ENCODE measurements around the gene SORCS2.

Gene SORCS2

DNA sequence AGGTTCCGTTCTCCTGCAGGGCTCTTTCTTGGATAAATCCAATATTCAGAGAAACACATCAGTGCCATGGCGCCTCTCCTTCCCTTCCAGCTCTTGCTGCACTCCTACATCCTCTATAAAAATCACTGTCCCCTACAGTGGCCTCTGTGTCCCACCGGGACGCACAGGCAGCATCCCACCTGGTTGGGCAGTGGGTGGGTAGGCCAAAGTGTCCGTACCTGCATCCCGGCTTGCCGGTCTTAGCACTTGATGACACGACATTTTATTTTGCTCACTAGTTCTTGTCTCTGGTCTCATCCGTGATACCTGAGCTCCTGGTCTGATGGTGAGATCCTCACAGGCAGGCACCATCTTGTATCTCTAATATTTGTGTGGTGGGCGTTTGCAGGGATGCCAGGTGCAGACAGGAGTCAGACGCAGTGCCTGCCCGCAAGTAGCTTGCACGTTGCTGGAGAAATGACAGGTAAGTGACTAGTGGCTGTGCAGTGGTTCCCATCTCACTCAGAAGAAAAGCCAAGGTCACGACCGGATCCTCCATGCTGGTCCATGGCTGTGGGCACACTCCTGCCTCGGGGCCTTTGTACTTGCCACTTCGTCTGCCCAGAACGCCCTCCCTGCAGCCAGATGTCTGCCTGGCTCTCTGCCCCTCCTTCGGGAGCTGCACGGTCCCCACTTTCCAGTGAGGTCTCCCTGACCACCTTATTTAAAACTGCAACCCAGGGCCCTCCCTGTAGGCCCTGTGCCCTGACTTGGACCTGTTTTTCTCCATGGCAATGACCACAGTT lies 109.7 kb downstream of the SORCS2 start:
- TF ChIP-seq EGR1 (IDR thresholded peaks at IDR 0.05) (no peak), CEBPB (IDR thresholded peaks at IDR 0.05) (no peak), TCF12 (IDR thresholded peaks at IDR 0.05; ENCODE audit: low read depth) (no peak), YY1 (IDR thresholded peaks at IDR 0.05; ENCODE audit: low read depth) (no peak), NFIC (IDR thresholded peaks at IDR 0.05) (no peak), EP300 (IDR thresholded peaks at IDR 0.05; ENCODE audit: borderline replicate concordance) (no peak), ZBTB7A (IDR thresholded peaks at IDR 0.05; ENCODE audit: low read depth) (no peak), TAF1 (IDR thresholded peaks at IDR 0.05; ENCODE audit: low read depth) (no peak)
- TF ChIP-seq, protein P1, sequence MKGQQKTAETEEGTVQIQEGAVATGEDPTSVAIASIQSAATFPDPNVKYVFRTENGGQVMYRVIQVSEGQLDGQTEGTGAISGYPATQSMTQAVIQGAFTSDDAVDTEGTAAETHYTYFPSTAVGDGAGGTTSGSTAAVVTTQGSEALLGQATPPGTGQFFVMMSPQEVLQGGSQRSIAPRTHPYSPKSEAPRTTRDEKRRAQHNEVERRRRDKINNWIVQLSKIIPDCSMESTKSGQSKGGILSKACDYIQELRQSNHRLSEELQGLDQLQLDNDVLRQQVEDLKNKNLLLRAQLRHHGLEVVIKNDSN (IDR thresholded peaks at IDR 0.05), result no peak
- TF ChIP-seq, protein P2, sequence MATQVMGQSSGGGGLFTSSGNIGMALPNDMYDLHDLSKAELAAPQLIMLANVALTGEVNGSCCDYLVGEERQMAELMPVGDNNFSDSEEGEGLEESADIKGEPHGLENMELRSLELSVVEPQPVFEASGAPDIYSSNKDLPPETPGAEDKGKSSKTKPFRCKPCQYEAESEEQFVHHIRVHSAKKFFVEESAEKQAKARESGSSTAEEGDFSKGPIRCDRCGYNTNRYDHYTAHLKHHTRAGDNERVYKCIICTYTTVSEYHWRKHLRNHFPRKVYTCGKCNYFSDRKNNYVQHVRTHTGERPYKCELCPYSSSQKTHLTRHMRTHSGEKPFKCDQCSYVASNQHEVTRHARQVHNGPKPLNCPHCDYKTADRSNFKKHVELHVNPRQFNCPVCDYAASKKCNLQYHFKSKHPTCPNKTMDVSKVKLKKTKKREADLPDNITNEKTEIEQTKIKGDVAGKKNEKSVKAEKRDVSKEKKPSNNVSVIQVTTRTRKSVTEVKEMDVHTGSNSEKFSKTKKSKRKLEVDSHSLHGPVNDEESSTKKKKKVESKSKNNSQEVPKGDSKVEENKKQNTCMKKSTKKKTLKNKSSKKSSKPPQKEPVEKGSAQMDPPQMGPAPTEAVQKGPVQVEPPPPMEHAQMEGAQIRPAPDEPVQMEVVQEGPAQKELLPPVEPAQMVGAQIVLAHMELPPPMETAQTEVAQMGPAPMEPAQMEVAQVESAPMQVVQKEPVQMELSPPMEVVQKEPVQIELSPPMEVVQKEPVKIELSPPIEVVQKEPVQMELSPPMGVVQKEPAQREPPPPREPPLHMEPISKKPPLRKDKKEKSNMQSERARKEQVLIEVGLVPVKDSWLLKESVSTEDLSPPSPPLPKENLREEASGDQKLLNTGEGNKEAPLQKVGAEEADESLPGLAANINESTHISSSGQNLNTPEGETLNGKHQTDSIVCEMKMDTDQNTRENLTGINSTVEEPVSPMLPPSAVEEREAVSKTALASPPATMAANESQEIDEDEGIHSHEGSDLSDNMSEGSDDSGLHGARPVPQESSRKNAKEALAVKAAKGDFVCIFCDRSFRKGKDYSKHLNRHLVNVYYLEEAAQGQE (IDR thresholded peaks at IDR 0.05; ENCODE audit: low read depth), result no peak

DNA sequence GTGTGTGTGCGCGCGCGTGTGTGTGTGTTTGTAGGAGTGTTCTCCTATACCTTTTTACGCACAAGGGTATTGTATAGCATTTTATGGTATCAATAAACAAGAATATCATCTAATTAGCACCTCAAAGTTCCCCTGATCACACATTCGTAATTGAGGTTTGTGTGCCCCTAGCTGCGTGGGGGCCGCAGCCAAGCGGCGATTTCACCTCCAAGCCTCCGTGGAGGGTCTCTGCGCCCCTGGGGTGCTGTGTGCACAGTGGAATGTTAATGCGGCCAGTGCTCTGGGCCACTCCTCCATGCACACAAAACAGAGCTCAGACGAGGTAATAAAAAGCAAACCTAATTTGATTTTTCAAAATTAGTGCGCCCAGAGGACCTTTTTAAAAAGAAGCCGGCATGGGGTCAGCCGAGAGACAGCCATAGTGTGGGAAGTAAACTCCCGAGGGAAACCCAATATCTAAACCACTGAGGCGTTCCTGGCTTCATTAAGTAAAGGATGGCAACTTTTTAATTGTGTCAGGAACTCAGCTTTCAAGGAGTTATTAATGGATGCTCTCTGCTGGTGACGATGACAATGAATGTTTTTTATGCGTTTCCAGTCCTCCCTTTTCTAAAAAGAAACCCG lies 110.6 kb downstream of the SORCS2 start:
- TF ChIP-seq, protein P3, sequence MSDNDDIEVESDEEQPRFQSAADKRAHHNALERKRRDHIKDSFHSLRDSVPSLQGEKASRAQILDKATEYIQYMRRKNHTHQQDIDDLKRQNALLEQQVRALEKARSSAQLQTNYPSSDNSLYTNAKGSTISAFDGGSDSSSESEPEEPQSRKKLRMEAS (IDR thresholded peaks at IDR 0.05), result no peak
- no peak for TF ChIP-seq ZBTB7A (IDR thresholded peaks at IDR 0.05; ENCODE audit: low read depth)
- TF ChIP-seq TAF1 (IDR thresholded peaks at IDR 0.05; ENCODE audit: low read depth), result no peak
- no peak for TF ChIP-seq EGR1 (IDR thresholded peaks at IDR 0.05)
- TF ChIP-seq, protein P1 (IDR thresholded peaks at IDR 0.05), result no peak
- TF ChIP-seq TEAD4 (IDR thresholded peaks at IDR 0.05), result no peak
- no peak for TF ChIP-seq NFIC (IDR thresholded peaks at IDR 0.05)
- TF ChIP-seq RAD21 (IDR thresholded peaks at IDR 0.05; ENCODE audit: low read depth), result no peak
- no peak for TF ChIP-seq FOXM1 (IDR thresholded peaks at IDR 0.05; ENCODE audit: borderline replicate concordance, low read depth)
- no peak for TF ChIP-seq EP300 (IDR thresholded peaks at IDR 0.05; ENCODE audit: borderline replicate concordance)

DNA sequence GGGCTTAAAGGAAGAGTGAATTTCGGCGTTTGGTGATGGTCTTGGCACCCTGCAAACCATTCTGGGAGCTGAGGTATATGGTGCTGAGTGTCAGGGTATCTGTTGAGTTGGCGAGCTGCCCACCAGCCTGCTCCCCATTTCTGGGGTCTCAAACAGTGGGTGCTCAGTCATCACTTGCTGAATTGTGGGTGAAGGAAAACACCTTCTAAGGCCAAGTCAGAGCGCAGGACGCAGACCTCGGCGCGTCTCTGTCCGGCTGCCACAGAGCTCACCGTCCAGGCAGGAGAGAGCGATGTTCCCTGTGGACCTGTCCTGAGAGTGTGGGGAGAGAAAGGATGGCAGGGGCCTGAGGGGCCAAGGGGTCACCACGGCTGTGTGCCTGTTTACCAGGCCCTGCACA lies 111.2 kb downstream of the SORCS2 start:
- no peak for TF ChIP-seq TAF1 (IDR thresholded peaks at IDR 0.05; ENCODE audit: low read depth)
- no peak for TF ChIP-seq EP300 (IDR thresholded peaks at IDR 0.05; ENCODE audit: borderline replicate concordance)
- TF ChIP-seq CREB1 (IDR thresholded peaks at IDR 0.05; ENCODE audit: low read depth), result no peak
- no peak for TF ChIP-seq YY1 (IDR thresholded peaks at IDR 0.05; ENCODE audit: low read depth)
- TF ChIP-seq TEAD4 (IDR thresholded peaks at IDR 0.05), result no peak
- no peak for TF ChIP-seq EGR1 (IDR thresholded peaks at IDR 0.05)
- TF ChIP-seq FOXM1 (IDR thresholded peaks at IDR 0.05; ENCODE audit: borderline replicate concordance, low read depth), result no peak
- no peak for TF ChIP-seq NFIC (IDR thresholded peaks at IDR 0.05)
- TF ChIP-seq TCF12 (IDR thresholded peaks at IDR 0.05; ENCODE audit: low read depth), result no peak
- TF ChIP-seq CEBPB (IDR thresholded peaks at IDR 0.05), result no peak
- TF ChIP-seq ZBTB7A (IDR thresholded peaks at IDR 0.05; ENCODE audit: low read depth), result no peak
- TF ChIP-seq RAD21 (IDR thresholded peaks at IDR 0.05; ENCODE audit: low read depth), result no peak
- TF ChIP-seq, protein P2 (IDR thresholded peaks at IDR 0.05; ENCODE audit: low read depth), result no peak
- TF ChIP-seq, protein P1 (IDR thresholded peaks at IDR 0.05), result no peak
- TF ChIP-seq, protein P3 (IDR thresholded peaks at IDR 0.05), result no peak

DNA sequence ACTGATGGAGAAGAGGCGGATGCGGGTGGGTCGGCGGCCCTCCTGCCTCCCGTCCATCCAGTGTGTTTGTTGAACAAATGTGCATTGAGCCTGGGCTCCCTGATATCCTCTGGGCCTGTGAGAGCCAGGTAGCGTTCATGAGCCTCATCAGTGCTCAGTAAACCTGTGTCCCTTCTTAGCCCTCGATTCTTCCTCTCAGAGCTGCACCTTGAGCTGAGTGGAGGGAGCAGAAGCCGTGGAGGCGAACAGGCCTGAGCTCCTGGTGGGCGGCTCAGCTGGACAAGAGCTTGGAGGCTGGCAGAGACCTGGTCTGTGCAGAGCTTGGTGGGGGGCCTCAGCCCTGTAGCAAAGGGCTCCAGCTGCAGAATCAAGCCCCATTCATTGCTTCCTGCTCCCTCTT lies 112.1 kb downstream of the SORCS2 start:
- TF ChIP-seq ZBTB7A (IDR thresholded peaks at IDR 0.05; ENCODE audit: low read depth) (no peak), TAF1 (IDR thresholded peaks at IDR 0.05; ENCODE audit: low read depth) (no peak), CREB1 (IDR thresholded peaks at IDR 0.05; ENCODE audit: low read depth) (no peak), TCF12 (IDR thresholded peaks at IDR 0.05; ENCODE audit: low read depth) (no peak), EP300 (IDR thresholded peaks at IDR 0.05; ENCODE audit: borderline replicate concordance) (no peak), NFIC (IDR thresholded peaks at IDR 0.05) (no peak), CEBPB (IDR thresholded peaks at IDR 0.05) (no peak), TEAD4 (IDR thresholded peaks at IDR 0.05) (no peak), YY1 (IDR thresholded peaks at IDR 0.05; ENCODE audit: low read depth) (no peak), FOXM1 (IDR thresholded peaks at IDR 0.05; ENCODE audit: borderline replicate concordance, low read depth) (no peak), RAD21 (IDR thresholded peaks at IDR 0.05; ENCODE audit: low read depth) (no peak), EGR1 (IDR thresholded peaks at IDR 0.05) (no peak)
- TF ChIP-seq, protein P3 (IDR thresholded peaks at IDR 0.05), result no peak
- TF ChIP-seq, protein P2 (IDR thresholded peaks at IDR 0.05; ENCODE audit: low read depth), result no peak
- TF ChIP-seq, protein P1 (IDR thresholded peaks at IDR 0.05), result no peak

Measured in Ishikawa (cell line).